Measurements from ENCODE around the gene EXOSC10.
"Not testable (repeated sequence)": the region's sequence is repeated elsewhere in the genome, so short reads cannot be mapped to it uniquely, and the experiment has no call there.

EXOSC10 gene

GRCh38 chr1:11109047-11109760, 9.5 kb upstream of the EXOSC10 start:
- DNase-seq (ENCODE audit: low spot score): peak; percentile 0

- peak; percentile 1 for DNase-seq (ENCODE audit: low spot score)
Observed at GRCh38 chr1:11107599-11107998, 7.9 kb upstream of the EXOSC10 start.

GRCh38 chr1:11105586-11105985, 5.9 kb upstream of the EXOSC10 start:
- no peak for DNase-seq (ENCODE audit: low spot score)

GRCh38 chr1:11101347-11101746, 1.7 kb upstream of the EXOSC10 start:
- DNase-seq (ENCODE audit: low spot score): no peak

GRCh38 chr1:11100806-11101205, 1.1 kb upstream of the EXOSC10 start:
- not testable (repeated sequence) for DNase-seq (ENCODE audit: low spot score)

GRCh38 chr1:11100149-11100493, 452 bp upstream of the EXOSC10 start:
- DNase-seq (ENCODE audit: low spot score): no peak

GRCh38 chr1:11098931-11099309, 749 bp downstream of the EXOSC10 start:
- no peak for DNase-seq (ENCODE audit: low spot score)

- not testable (repeated sequence) for DNase-seq (ENCODE audit: low spot score)
Observed at GRCh38 chr1:11083784-11084183, 15.9 kb downstream of the EXOSC10 start.

- no peak for DNase-seq (ENCODE audit: low spot score)
Observed at GRCh38 chr1:11080931-11081330, 18.7 kb downstream of the EXOSC10 start.

- DNase-seq (ENCODE audit: low spot score): peak; percentile 74
Observed at GRCh38 chr1:11078631-11079030, 21.0 kb downstream of the EXOSC10 start.

GRCh38 chr1:11073398-11073797, 26.3 kb downstream of the EXOSC10 start:
- not testable (repeated sequence) for DNase-seq (ENCODE audit: low spot score)

- DNase-seq (ENCODE audit: low spot score): no peak
Observed at GRCh38 chr1:11072216-11072917, 27.3 kb downstream of the EXOSC10 start.

GRCh38 chr1:11071463-11072215, 28.0 kb downstream of the EXOSC10 start:
- no peak for DNase-seq (ENCODE audit: low spot score)

GRCh38 chr1:11070876-11071275, 28.8 kb downstream of the EXOSC10 start:
- DNase-seq (ENCODE audit: low spot score): no peak

GRCh38 chr1:11068600-11069473, 30.8 kb downstream of the EXOSC10 start:
- no peak for DNase-seq (ENCODE audit: low spot score)

GRCh38 chr1:11067716-11068599, 31.7 kb downstream of the EXOSC10 start:
- DNase-seq (ENCODE audit: low spot score): no peak

- no peak for DNase-seq (ENCODE audit: low spot score)
Observed at GRCh38 chr1:11065796-11066195, 33.9 kb downstream of the EXOSC10 start.

- DNase-seq (ENCODE audit: low spot score): no peak
Observed at GRCh38 chr1:11064942-11065341, 34.7 kb downstream of the EXOSC10 start.

GRCh38 chr1:11063937-11064537, 35.6 kb downstream of the EXOSC10 start:
- DNase-seq (ENCODE audit: low spot score): not testable (repeated sequence)

GRCh38 chr1:11062965-11063401, 36.7 kb downstream of the EXOSC10 start:
- DNase-seq (ENCODE audit: low spot score): peak; percentile 77
